ENCODE data around the gene LRIG1.

The LRIG1 gene

GRCh38 chr3:66504850-66505641 lies 4.2 kb upstream of the LRIG1 start:
- DNase-seq = no peak

- DNase-seq = no peak
These were observed 2.2 kb upstream of the LRIG1 start for GRCh38 chr3:66502981-66503380.

DNA sequence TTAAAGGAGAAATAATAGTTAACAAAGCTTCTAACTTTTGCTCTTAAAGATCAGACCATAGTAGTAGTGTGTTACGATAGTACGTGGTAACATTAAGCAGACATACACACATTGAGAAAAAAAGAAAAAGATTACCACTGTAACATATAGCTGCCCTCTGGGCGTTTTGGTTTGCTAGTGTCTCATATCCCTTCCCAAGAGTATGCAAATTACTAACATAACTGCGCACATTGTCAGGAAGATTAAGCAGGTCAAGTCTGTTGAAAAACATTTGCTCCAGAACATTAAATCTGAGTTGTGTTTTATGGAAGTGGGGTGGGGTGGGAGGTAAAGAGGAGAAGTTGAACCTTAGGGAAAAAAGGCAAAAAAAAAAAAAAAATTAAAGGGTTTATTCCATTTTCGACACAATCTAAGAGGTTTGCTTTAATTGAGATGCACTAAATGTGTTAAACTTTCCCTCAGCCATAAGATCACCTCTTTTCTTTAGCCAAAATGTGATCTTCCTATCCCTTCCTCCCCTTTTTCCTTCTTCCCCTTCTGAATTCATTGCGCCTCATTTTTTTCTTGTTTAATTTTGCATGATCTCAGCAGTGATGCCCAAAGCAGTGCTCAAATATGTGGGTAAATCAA lies 1.5 kb upstream of the LRIG1 start:
- DNase-seq = no peak

GRCh38 chr3:66501483-66502244 lies 842 bp upstream of the LRIG1 start:
- DNase-seq = no peak

DNA sequence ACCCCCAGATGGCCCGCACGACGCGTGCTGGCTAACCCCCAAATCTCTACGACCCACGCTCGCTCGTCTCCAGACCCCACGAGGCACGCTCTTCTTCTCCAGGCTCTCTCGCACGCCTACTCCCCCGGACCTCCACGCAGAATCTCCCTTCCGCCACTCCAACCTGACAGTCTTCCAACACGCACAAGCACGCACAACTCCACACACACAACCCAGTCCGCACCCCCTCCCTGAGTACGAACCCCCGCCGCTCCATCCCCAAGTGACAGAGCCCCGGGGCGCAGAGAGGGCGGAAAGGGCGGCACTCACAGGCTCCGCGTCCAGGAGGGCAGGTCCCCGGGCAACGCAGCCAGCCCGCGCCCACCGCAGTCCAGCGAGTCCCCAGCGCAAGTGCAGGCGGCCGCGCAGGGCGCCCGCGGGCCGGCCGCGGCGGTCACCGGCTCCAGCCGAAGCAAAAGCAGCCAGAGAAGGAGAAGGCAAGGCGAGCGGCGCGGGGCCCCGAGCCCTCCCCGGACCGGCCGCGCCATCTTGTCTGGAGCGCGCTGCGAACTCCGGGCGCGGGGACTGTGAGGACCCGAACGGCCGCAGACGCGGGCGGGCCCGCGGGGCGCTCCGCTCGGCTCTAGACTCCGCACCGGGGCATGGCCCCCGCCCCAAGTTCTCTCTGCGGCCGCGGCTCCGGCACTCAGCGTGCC lies 794 bp downstream of the LRIG1 start:
- DNase-seq = peak; percentile 42 to 61

DNA sequence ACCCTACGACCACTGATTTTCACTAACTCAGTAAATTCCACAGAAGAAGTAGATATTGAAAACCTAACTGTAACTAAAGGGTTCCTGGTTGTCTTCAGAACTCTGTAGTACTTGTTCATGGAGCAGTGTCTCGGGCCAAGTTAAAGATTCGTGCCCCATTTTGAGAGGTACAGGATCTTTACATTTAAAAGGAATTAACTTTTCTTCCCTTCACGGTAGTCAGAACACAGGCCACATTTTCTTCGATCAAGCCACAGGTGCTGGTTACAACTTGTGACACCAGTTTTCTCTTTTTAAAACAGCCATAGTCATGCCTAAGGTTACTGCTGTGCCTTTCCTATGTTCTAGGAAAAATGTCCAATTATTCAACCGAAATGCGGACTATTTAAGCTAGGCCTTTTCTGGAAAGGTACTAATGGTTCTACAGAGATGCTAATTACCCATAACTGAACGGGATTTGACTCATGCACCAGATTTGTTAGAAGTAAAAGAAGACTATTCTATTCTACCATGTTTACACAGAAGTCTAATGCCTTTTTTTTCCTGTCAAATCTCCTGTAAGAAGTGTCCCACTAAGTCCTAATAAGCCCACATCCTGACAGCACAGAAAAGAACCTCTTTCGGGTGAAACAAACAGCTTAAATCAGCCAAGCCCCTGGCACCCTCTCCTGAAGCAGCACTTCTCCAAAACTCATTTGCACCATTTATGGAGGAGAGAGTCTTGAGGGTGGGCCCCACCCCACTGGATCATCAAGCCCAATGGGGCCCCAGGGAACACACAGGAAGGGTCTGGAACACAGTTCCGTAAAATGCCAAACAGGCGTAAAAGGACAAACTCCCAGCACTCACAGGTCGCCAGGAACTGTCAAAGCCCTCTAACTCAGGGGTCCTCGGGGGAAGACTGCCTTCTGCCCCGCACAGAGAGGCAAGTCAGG lies 1.9 kb downstream of the LRIG1 start:
- no peak for DNase-seq

GRCh38 chr3:66497985-66498671 lies 2.7 kb downstream of the LRIG1 start:
- DNase-seq = no peak

GRCh38 chr3:66497288-66497984 lies 3.4 kb downstream of the LRIG1 start:
- no peak for DNase-seq

DNA sequence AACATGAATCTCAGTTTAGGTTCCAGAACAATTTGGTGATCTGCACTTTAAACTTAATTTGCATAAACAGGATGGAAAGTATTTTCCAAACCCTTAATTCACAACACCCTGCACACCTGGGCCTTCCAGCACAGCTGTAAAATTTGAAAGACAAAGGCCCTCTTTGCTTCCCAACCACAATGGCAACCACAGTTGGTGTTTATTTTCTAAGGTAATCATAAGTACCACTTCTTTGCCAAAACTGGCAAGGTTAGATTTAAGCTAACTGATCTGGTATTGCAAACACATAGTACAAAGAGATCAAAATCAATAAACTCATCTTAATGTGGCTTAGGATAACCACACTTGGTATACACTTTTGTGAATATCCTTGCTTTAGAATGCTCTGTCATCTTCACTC lies 4.1 kb downstream of the LRIG1 start:
- DNase-seq = no peak

DNA sequence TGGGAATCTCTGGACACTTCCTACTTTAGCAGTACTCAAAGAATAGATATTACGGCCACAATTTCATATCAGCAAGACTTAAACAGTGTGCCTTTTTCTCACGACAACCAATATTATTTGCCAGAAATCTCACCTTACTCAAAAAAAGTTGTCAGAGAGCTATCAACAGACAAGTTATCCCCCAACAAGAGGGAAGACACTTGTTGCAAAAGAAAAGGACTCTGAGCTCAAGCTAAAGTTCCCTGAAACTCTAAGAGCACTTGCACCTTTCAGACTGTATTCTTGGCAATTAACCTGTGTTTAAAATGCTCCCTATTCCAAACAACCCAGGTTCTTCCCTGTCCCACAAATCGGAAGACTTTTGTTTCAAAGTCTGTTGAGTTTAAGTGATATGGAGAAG lies 4.5 kb downstream of the LRIG1 start:
- no peak for DNase-seq

DNA sequence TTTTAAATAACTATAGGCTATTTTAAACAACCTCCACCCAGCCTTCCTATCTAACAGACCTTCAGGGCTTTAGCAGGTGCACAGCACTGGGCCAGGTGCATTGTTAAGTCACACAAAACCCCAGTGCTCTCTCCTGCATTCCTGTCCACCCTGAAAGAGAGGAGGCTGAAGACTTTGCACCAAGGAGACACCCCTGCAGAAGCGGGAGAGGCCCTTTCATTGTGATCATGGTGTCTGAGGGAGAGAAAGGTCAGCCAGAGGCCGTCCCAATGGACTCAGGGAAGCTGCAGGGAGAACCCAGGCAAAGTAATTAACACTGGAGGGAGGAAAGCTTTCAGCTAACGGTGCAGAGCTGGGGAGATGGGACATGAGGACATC lies 5.2 kb downstream of the LRIG1 start:
- no peak for DNase-seq

DNA sequence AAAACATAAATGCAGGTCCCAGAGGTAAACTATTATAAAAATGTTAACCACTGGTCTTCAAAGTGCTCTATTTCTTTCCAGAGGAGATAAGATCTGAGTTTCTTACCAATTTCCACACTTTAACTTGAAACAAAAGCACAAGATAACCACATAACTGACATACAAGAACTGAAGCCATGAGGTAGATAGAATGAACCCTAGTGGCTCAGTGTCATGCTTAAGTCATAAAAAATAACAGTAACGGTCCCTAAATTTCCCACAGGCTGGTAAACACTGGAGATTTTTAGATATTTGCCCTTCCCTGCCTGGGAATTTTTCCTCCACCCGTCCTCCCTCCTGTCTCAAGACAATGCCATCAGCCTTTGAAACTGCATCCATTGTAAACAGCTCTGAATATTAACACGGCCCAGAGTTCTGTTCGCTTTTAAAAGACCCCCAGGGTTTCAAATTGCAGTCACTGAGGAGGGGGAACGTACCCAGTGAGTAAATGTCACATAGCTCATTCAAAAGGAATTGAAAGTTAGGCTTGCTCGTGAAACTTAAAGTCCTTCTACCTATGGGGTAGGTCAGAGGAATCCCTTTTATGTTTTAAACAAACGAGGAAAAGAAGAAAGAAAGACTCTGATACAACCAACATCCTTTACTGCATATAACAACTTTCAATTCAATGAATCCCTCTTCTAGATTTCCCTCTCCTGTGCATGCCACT lies 5.7 kb downstream of the LRIG1 start:
- DNase-seq = no peak

DNA sequence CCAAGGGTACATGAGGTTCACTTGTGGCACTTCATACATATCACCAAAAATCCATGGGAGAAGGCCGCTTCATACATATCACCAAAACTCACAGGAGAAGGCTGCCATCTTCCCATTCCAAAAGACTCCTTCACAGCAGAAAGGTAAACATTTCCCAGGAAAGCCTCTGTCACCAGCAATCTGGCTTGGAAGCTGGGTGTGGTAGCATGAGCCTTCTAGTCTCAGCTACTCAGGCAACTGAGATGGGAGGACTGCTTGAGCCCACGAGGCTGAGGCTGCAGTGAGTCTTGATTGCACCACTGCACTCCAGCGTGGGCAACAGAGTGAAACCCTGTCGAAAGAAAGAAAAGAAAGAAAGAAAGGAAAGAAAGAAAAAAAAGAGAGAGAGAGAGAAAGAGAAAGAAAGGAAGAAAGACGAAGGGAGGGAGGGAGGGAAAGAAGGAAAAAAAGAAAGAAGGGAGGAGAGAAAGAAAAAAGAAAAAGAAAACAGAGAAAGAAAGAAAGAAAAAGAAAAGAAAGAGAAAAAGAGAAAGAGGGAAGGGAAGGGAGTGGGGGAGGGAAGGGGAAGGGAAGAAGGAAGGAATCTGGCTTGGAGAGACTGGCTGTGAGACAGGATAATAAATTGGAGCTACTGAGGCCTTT lies 7.2 kb downstream of the LRIG1 start:
- no peak for DNase-seq

- DNase-seq = no peak
These were observed 8.2 kb downstream of the LRIG1 start for GRCh38 chr3:66492672-66493071.

- no peak for DNase-seq
These were observed 8.8 kb downstream of the LRIG1 start for GRCh38 chr3:66492071-66492470.

DNA sequence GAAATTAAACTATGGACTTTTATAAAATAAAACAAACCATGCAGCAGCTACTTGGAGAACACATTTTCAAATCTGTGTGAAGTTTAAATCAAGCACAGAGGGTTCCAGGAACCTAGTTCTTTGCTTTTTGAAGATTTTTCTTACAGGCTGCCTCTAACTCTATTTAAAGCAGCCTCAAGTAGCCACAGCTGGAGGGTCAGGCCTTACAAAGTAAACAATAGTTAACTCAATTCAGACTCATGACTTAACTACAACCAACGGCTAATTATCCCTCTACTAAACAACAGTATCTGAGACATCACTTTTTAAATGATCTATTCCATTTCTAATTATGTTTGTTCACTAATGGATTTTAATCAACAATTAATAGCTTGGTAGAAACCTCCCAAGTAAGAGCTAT lies 9.8 kb downstream of the LRIG1 start:
- DNase-seq = no peak

GRCh38 chr3:66490214-66490613 lies 10.6 kb downstream of the LRIG1 start:
- peak in 1 of 2 experiments; percentile 35 for DNase-seq

DNA sequence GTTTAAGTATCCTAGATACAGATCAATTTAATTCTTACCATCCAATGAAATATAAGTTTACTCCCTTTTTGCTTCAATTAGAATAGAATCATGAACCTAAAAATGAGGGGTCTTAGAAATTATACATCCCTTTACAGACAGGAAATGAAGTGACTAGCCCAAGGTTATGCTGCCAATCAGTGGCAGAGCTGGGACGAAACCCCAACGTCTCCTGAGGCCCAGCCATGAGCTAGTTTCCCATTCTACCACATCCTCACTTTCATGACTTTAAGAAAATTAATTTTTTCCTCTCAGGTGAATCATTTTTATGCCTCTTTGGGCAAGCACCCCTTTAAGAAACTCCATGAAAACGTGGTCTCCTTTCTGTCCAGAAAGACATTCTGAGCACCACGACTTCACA lies 11.2 kb downstream of the LRIG1 start:
- DNase-seq = peak in 1 of 2 experiments; percentile 19

GRCh38 chr3:66489115-66489514 lies 11.7 kb downstream of the LRIG1 start:
- no peak for DNase-seq

DNA sequence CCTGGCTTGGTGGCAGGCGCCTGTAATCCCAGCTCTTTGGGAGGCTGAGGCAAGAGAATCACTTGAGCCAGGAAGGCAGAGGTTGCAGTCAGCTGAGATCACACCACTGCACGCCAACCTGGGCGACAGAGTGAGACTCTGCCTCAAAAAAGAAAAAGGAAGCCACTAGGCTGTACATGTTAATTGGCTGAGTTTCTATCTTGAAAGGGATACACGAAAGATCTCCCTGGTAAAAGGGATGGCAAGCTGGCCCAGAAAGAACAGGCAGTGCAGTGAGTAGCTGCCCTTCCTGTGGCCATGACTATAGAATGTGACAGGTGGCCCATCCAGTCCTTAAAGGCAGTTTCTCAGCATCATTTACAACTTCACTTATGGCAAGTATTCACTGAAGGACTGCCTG lies 12.3 kb downstream of the LRIG1 start:
- DNase-seq = no peak
